DMS79 treated with DMSO at 0.1 percent for 48 hours (cell line): ENCODE data around the gene KIF26A.
"Not testable (repeated sequence)": the region's sequence is repeated elsewhere in the genome, so short reads cannot be mapped to it uniquely, and the experiment has no call there.

Source experiments
- DNase-seq: peaks from one replicate; lab custom pipeline; 2025; lab: John Stamatoyannopoulos, UW

KIF26A gene

GRCh38 chr14:104144453-104144790, 6.0 kb downstream of the KIF26A start:
- DNase-seq = no peak

- DNase-seq = no peak
These were observed 6.8 kb downstream of the KIF26A start for GRCh38 chr14:104144911-104145825.

GRCh38 chr14:104145826-104146601, 7.6 kb downstream of the KIF26A start:
- no peak for DNase-seq

- DNase-seq = no peak
These were observed 8.4 kb downstream of the KIF26A start for GRCh38 chr14:104146651-104147345.

GRCh38 chr14:104147346-104148125, 9.1 kb downstream of the KIF26A start:
- DNase-seq = no peak

- DNase-seq = no peak
These were observed 10.3 kb downstream of the KIF26A start for GRCh38 chr14:104148433-104149277.

GRCh38 chr14:104149278-104149595, 10.8 kb downstream of the KIF26A start:
- no peak for DNase-seq

- peak; percentile 69 for DNase-seq
These were observed 11.3 kb downstream of the KIF26A start for GRCh38 chr14:104149617-104150135.

GRCh38 chr14:104150136-104151025, 12.0 kb downstream of the KIF26A start:
- DNase-seq = peak; percentile 94

- no peak for DNase-seq
These were observed 12.6 kb downstream of the KIF26A start for GRCh38 chr14:104151026-104151381.

GRCh38 chr14:104151566-104152245, 13.3 kb downstream of the KIF26A start:
- DNase-seq = no peak

- no peak for DNase-seq
These were observed 13.8 kb downstream of the KIF26A start for GRCh38 chr14:104152246-104152575.

GRCh38 chr14:104152686-104153393, 14.5 kb downstream of the KIF26A start:
- DNase-seq = no peak

- not testable (repeated sequence) for DNase-seq
These were observed 15.0 kb downstream of the KIF26A start for GRCh38 chr14:104153394-104153755.

GRCh38 chr14:104154246-104154645, 15.9 kb downstream of the KIF26A start:
- DNase-seq = no peak

- DNase-seq = no peak
These were observed 17.1 kb downstream of the KIF26A start for GRCh38 chr14:104155513-104155912.

- DNase-seq = no peak
These were observed 17.8 kb downstream of the KIF26A start for GRCh38 chr14:104156142-104156541.

- no peak for DNase-seq
These were observed 18.9 kb downstream of the KIF26A start for GRCh38 chr14:104157016-104157928.
